GM19043 (cell line): ENCODE results near the gene WNT16.
"Not testable (repeated sequence)": the region's sequence is repeated elsewhere in the genome, so short reads cannot be mapped to it uniquely, and the experiment has no call there.

Source experiments
- ATAC-seq: cut with Tn5 transposase; IDR thresholded peaks from one replicate; pipeline ENCODE4 v1.9.1; 2021; ENCODE audit warnings: low read depth; ENCODE audit not compliant: unreplicated experiment

Gene WNT16

GRCh38 chr7:121304102-121304658, 24.6 kb upstream of the WNT16 start:
- no peak for ATAC-seq

- no peak for ATAC-seq
Observed at GRCh38 chr7:121305109-121305508, 23.7 kb upstream of the WNT16 start.

GRCh38 chr7:121306565-121306964, 22.2 kb upstream of the WNT16 start:
- ATAC-seq = no peak

GRCh38 chr7:121307021-121307574, 21.7 kb upstream of the WNT16 start:
- ATAC-seq = no peak

GRCh38 chr7:121313220-121313792, 15.5 kb upstream of the WNT16 start:
- no peak for ATAC-seq

- peak; percentile 88 for ATAC-seq
Observed at GRCh38 chr7:121313793-121314676, 14.8 kb upstream of the WNT16 start.

- ATAC-seq = not testable (repeated sequence)
Observed at GRCh38 chr7:121315170-121315569, 13.6 kb upstream of the WNT16 start.

- ATAC-seq = no peak
Observed at GRCh38 chr7:121322460-121322859, 6.3 kb upstream of the WNT16 start.

- no peak for ATAC-seq
Observed at GRCh38 chr7:121323515-121324302, 5.1 kb upstream of the WNT16 start.

- no peak for ATAC-seq
Observed at GRCh38 chr7:121327671-121328070, 1.1 kb upstream of the WNT16 start.

GRCh38 chr7:121329191-121330052, 622 bp downstream of the WNT16 start:
- no peak for ATAC-seq

- ATAC-seq = no peak
Observed at GRCh38 chr7:121330053-121330833, 1.4 kb downstream of the WNT16 start.

- ATAC-seq = no peak
Observed at GRCh38 chr7:121331048-121331447, 2.2 kb downstream of the WNT16 start.

- no peak for ATAC-seq
Observed at GRCh38 chr7:121331574-121331973, 2.8 kb downstream of the WNT16 start.

GRCh38 chr7:121334376-121334775, 5.6 kb downstream of the WNT16 start:
- ATAC-seq = no peak

- ATAC-seq = no peak
Observed at GRCh38 chr7:121334875-121335648, 6.3 kb downstream of the WNT16 start.

- ATAC-seq = no peak
Observed at GRCh38 chr7:121336579-121336978, 7.8 kb downstream of the WNT16 start.

- no peak for ATAC-seq
Observed at GRCh38 chr7:121337398-121337797, 8.6 kb downstream of the WNT16 start.
